Upper lobe of left lung (tissue), 6 donors: ENCODE results near the gene HAPLN2. TPM values are rescaled to one million over a fixed set of nuclear protein-coding genes. Genes with fewer than 3 reads are reported as not detected.

Experiments used
- ATAC-seq, 2 donors: fragments of 200-7000 bp; cut with Tn5 transposase; one replicate each; pipeline ENCODE4 v1.9.1; 2022; ENCODE audit warnings: mild to moderate bottlenecking in 2 of 2, moderate library complexity in 2 of 2; ENCODE audit not compliant: low FRiP score in 2 of 2
- DNase-seq, 2 donors: peaks; one replicate each; pipeline ENCODE4 v3.0.0-alpha.2; 2019 to 2020
- H3K27ac ChIP-seq, 4 donors: fragments of 200-600 bp; sonication (generic); one replicate each; pipeline ENCODE4 v1.5.1; 2016 to 2019
- H3K27me3 ChIP-seq, 4 donors: fragments of 200-600 bp; sonication (generic); one replicate each; pipeline ENCODE4 v1.5.1; 2017 to 2019
- H3K36me3 ChIP-seq, 4 donors: fragments of 200-600 bp; sonication (generic); one replicate each; pipeline ENCODE4 v1.5.1; 2016 to 2019
- H3K4me1 ChIP-seq, 4 donors: fragments of 200-600 bp; sonication (generic); one replicate each; pipeline ENCODE4 v1.5.1; 2018 to 2019
- H3K4me3 ChIP-seq, 4 donors: fragments of 200-600 bp; sonication (generic); one replicate each; pipeline ENCODE4 v1.5.1; 2017 to 2019; ENCODE audit warnings: mild to moderate bottlenecking in 2 of 4, moderate library complexity in 1 of 4
- H3K9me3 ChIP-seq, 4 donors: fragments of 200-600 bp; sonication (generic); one replicate each; pipeline ENCODE4 v1.5.1; 2018 to 2019
- CTCF ChIP-seq, 6 experiments: fragments of 450-650 bp in 4 of 6; fragments of 200-600 bp in 2 of 6; sonication (generic) in 2 of 6; IDR thresholded peaks; one replicate each; pipeline ENCODE4 v1.5.1; 2016 to 2019; ENCODE audit warnings: antibody characterized with exemption in 6 of 6
- EP300 ChIP-seq, 4 donors: sonication (generic); formaldehyde crosslinking; IDR thresholded peaks; one replicate each; pipeline ENCODE4 v1.5.1; 2017; ENCODE audit warnings: antibody characterized with exemption in 4 of 4, control low read depth in 2 of 4
- POLR2A ChIP-seq, 4 donors: fragments of 450-650 bp; IDR thresholded peaks; one replicate each; pipeline ENCODE4 v1.5.1; 2016 to 2017; ENCODE audit warnings: antibody characterized with exemption in 4 of 4, mild to moderate bottlenecking in 2 of 4
- POLR2AphosphoS5 ChIP-seq, 2 donors: sonication (generic); formaldehyde crosslinking; IDR thresholded peaks; one replicate each; pipeline ENCODE4 v1.5.1; 2017; ENCODE audit warnings: antibody characterized with exemption in 2 of 2
- WGBS, 2 donors: methylation state at CpG; one replicate each; pipeline ENCODE4 v1.1.5; 2017 to 2018; 5-methylcytosine and 5-hydroxymethylcytosine counted together
- total RNA-seq, 6 donors: library from RNA; depleted of rRNA in 4 of 6; stranded (reverse); fragments of >200 nt in 4 of 6; gene quantifications; one replicate each; pipeline versions ENCODE4 v1.1.0 to v1.2.1, GENCODE V29; 2016 to 2021
- donor health status: DM: no; HTN: no; CAD: no; lungs with moderate emphysema.
- donor health status: DM: no; HTN: yes; CAD: no; lungs with severe emphysema.

Gene HAPLN2
- total RNA-seq, 6 donors from 2014 or later = 0.14 to 5.0 (median 0.37) TPM; not detected in 3

DNA sequence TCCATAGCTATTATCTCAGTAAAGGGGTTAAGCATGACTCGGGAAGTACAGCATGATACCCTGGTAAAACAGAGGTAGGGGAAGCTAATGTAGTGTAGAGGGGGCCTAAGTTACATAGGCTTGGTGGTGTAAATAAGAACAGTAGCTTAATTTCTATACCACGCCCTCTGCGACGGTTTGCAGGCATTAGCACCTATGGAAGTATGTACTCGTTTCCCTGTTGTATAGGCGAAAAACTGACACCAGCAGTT, 28.1 kb upstream of the HAPLN2 start:
- DNase-seq (no peak), ATAC-seq (no peak)
- peak overlapping the region; percentile 71 to 89 (median 86) for H3K27ac ChIP-seq
- H3K4me1 ChIP-seq = peaks cover 7 to 18% (median 12%) of the 10 kb centered on the region in 4 donors
- no peaks in the 10 kb centered on the region for H3K27me3 ChIP-seq
- peaks cover 0 to 27% (median 11%) of the 10 kb centered on the region in 4 donors for H3K36me3 ChIP-seq
- 22 to 27% methylated on average over 6 of the region's 6 CpGs for WGBS, 2 donors
- peak overlapping the region in 3 of 4 donors; percentile 68 to 89 (median 84) for H3K4me3 ChIP-seq
- H3K9me3 ChIP-seq = no peaks in the 10 kb centered on the region
- no peak for TF ChIP-seq CTCF (IDR thresholded peaks at IDR 0.05)

GRCh38 chr1:156591432-156592157, 27.6 kb upstream of the HAPLN2 start, which contains the start of gene NAXE:
TSS of gene NAXE (plus strand) at chr1:156591776. CDS start at chr1:156591805, 29 bp downstream.
- H3K4me1 ChIP-seq = peaks cover 7 to 18% (median 12%) of the 10 kb centered on the region in 4 donors
- H3K36me3 ChIP-seq = peaks cover 0 to 32% (median 16%) of the 10 kb centered on the region in 4 donors
- TF ChIP-seq EP300 (IDR thresholded peaks at IDR 0.05) = no peak
- TF ChIP-seq CTCF (IDR thresholded peaks at IDR 0.05) = peak in 3 of 6 experiments; percentile 6 to 15 (median 12)
- TF ChIP-seq POLR2A (IDR thresholded peaks at IDR 0.05) = peak in 3 of 4 donors; percentile 54 to 79 (median 67)
- TF ChIP-seq POLR2AphosphoS5 (IDR thresholded peaks at IDR 0.05) = peak; percentile 27 to 67
- H3K27me3 ChIP-seq = no peaks in the 10 kb centered on the region
- WGBS, 2 donors = 0% methylated on average over 2 to 27 of the region's 60 CpGs
- H3K27ac ChIP-seq = peak within 1 kb of the TSS; percentile 71 to 89 (median 86)
- H3K4me3 ChIP-seq = peak within 1 kb of the TSS; percentile 55 to 89 (median 76)
- ATAC-seq (peak; percentile 91 to 99), DNase-seq (peak; percentile 82 to 94)
- no peaks in the 10 kb centered on the region for H3K9me3 ChIP-seq

GRCh38 chr1:156592158-156592909, 26.9 kb upstream of the HAPLN2 start:
- WGBS, 2 donors = 62 to 66% methylated on average over 11 to 13 of the region's 16 CpGs
- no peak for TF ChIP-seq CTCF (IDR thresholded peaks at IDR 0.05)
- TF ChIP-seq EP300 (IDR thresholded peaks at IDR 0.05) = no peak
- TF ChIP-seq POLR2AphosphoS5 (IDR thresholded peaks at IDR 0.05) = no peak
- no peak for TF ChIP-seq POLR2A (IDR thresholded peaks at IDR 0.05)
- DNase-seq = no peak
- H3K9me3 ChIP-seq = no peaks in the 10 kb centered on the region
- H3K4me1 ChIP-seq = peaks cover 7 to 18% (median 12%) of the 10 kb centered on the region in 4 donors
- peak overlapping the region; percentile 55 to 89 (median 76) for H3K4me3 ChIP-seq
- peak in 1 of 2 donors; percentile 24 for ATAC-seq
- peaks cover 0 to 37% (median 17%) of the 10 kb centered on the region in 4 donors for H3K36me3 ChIP-seq
- H3K27me3 ChIP-seq = no peaks in the 10 kb centered on the region
- H3K27ac ChIP-seq = peak overlapping the region; percentile 71 to 89 (median 86)

DNA sequence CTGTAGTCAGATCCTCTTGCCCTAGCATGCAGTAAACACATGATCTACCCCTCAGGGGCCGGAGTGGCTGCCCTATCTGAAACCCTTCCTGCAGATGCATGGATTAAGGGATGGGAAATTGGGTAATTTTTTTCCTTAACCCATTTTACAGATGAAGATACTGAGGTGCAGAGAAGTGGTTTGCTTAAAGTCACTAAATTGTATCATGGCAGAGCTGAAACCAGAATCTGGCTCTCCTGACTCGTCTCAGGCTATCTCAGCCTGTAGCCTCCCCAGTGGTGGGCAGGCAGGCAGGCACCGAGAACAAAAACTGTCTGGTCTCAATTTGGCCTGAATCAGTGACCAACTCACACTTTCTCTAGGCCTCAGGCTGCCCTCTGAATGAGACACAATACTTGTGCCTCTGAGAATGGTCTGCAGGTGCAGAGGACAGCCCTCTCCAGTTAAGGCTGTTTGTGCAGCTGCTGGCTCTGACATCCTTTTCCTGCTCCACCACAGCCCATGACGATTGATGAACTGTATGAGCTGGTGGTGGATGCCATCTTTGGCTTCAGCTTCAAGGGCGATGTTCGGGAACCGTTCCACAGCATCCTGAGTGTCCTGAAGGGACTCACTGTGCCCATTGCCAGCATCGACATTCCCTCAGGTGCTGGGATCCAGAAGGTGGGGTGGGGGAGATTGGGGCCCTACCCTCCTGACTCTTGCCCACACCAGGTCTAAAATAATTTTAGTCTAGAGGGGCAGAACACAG, 26.1 kb upstream of the HAPLN2 start:
- H3K4me3 ChIP-seq = no peak overlapping the region
- no peak for DNase-seq
- H3K27ac ChIP-seq = no peak overlapping the region
- no peaks in the 10 kb centered on the region for H3K27me3 ChIP-seq
- ATAC-seq = no peak
- no peaks in the 10 kb centered on the region for H3K9me3 ChIP-seq
- peaks cover 7 to 18% (median 12%) of the 10 kb centered on the region in 4 donors for H3K4me1 ChIP-seq
- TF ChIP-seq EP300 (IDR thresholded peaks at IDR 0.05) (no peak), POLR2AphosphoS5 (IDR thresholded peaks at IDR 0.05) (no peak), POLR2A (IDR thresholded peaks at IDR 0.05) (no peak), CTCF (IDR thresholded peaks at IDR 0.05) (no peak)
- 74 to 84% methylated on average over 8 of the region's 8 CpGs for WGBS, 2 donors
- peaks cover 0 to 45% (median 22%) of the 10 kb centered on the region in 4 donors for H3K36me3 ChIP-seq
